HEK293 (cell line): ENCODE measurements around the gene PDE3B.

Experiments used
- CTCF ChIP-seq: fragments of 450-650 bp; formaldehyde crosslinking; IDR thresholded peaks from 2 replicates; pipeline ENCODE4 v1.5.1; 2016; ENCODE audit warnings: missing biosample characterization, missing genetic modification characterization
- EGR2 ChIP-seq: fragments of 450-650 bp; formaldehyde crosslinking; IDR thresholded peaks from 2 replicates; pipeline ENCODE4 v1.5.1; 2016; ENCODE audit warnings: low read depth, missing biosample characterization, missing genetic modification characterization
- ZNF10 ChIP-seq: fragments of 450-650 bp; formaldehyde crosslinking; IDR thresholded peaks from 2 replicates; pipeline ENCODE4 v1.5.1; 2017; ENCODE audit warnings: missing biosample characterization, missing genetic modification characterization
- TF ChIP-seq, protein P1 (sequence below): fragments of 450-650 bp; formaldehyde crosslinking; IDR thresholded peaks from 2 replicates; pipeline ENCODE4 v1.5.1; 2016; ENCODE audit warnings: missing biosample characterization, missing genetic modification characterization, low read depth

DNA sequence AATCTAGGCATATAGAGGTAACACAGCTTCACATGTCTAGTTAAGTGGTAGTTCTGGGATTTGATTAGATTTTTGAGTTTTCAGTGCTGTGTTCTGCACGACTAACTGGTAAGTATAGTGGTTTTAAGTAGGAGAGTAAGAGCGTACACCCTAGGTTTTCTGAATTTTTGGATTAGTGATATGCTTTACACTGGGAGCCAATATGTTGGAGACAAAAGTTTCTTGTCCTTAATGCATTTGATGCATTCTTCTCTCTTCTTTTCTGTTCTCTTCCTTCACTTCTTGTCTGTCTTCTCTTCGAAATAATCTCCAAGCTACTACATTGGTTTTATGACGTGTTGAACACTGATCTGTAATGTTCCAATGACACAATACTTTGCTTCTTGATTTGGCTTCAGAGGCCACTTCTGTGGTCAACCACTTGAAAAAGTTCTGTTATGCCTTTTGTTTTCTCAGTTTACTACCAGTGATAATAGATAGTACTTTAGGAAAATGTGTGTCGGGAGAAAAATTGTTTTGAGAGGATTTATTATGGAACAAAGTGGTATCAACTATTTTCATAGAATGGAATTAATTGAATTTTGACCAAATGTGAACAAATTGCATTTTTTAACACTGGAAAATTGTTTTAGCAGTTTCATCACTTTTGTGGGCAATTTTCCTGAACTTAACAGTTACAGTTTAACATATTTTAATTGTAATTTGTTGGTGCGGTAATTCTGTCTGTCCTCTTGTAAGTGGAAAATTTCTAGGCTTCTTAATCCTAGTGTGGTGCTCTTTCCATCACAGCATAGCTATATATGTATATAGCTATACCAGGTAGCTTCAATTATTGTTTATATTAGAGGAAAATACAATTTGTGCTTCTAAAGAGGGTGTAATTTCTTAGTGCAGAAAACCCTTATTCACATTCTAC, 2.6 kb downstream of the PDE3B start:
- TF ChIP-seq CTCF (no peak), EGR2 (tag by site-specific recombination) (no peak), ZNF10 (tag by site-specific recombination) (no peak)
- TF ChIP-seq, protein P1, sequence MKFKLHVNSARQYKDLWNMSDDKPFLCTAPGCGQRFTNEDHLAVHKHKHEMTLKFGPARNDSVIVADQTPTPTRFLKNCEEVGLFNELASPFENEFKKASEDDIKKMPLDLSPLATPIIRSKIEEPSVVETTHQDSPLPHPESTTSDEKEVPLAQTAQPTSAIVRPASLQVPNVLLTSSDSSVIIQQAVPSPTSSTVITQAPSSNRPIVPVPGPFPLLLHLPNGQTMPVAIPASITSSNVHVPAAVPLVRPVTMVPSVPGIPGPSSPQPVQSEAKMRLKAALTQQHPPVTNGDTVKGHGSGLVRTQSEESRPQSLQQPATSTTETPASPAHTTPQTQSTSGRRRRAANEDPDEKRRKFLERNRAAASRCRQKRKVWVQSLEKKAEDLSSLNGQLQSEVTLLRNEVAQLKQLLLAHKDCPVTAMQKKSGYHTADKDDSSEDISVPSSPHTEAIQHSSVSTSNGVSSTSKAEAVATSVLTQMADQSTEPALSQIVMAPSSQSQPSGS (tag by site-specific recombination): peak; percentile 49
